ENCODE data around the gene KCNH8.

- no peak for TF ChIP-seq POLR2A (IDR thresholded peaks at IDR 0.05; ENCODE audit: low read depth)
- TF ChIP-seq, protein P1, sequence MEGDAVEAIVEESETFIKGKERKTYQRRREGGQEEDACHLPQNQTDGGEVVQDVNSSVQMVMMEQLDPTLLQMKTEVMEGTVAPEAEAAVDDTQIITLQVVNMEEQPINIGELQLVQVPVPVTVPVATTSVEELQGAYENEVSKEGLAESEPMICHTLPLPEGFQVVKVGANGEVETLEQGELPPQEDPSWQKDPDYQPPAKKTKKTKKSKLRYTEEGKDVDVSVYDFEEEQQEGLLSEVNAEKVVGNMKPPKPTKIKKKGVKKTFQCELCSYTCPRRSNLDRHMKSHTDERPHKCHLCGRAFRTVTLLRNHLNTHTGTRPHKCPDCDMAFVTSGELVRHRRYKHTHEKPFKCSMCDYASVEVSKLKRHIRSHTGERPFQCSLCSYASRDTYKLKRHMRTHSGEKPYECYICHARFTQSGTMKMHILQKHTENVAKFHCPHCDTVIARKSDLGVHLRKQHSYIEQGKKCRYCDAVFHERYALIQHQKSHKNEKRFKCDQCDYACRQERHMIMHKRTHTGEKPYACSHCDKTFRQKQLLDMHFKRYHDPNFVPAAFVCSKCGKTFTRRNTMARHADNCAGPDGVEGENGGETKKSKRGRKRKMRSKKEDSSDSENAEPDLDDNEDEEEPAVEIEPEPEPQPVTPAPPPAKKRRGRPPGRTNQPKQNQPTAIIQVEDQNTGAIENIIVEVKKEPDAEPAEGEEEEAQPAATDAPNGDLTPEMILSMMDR (IDR thresholded peaks at IDR 0.05): no peak
- no peak for TF ChIP-seq EP300 (IDR thresholded peaks at IDR 0.05)
Observed at GRCh38 chr3:19331931-19332330, 183.6 kb downstream of the KCNH8 start.
